CD4-positive, alpha-beta T cell treated with Interleukin-6 at 100 ng/mL for 8 hours (primary cell): Measurements from ENCODE around the gene PNLIP.

ENCODE experiments used
- DNase-seq: peaks from one replicate; pipeline ENCODE4 v3.0.0-alpha.2; 2020; ENCODE audit warnings: mixed read lengths, low spot score

The PNLIP gene

GRCh38 chr10:116545756-116546155 is at the start of gene PNLIP:
Gene PNLIP (plus strand): TSS chr10:116545931. CDS start chr10:116546093, 162 bp downstream.
- no peak for DNase-seq

GRCh38 chr10:116504786-116505185 is 40.9 kb upstream of the PNLIP start:
- no peak for DNase-seq

- DNase-seq, result no peak
Observed at GRCh38 chr10:116510565-116510964, 35.2 kb upstream of the PNLIP start.

- no peak for DNase-seq
Observed at GRCh38 chr10:116511365-116511764, 34.4 kb upstream of the PNLIP start.

- no peak for DNase-seq
Observed at GRCh38 chr10:116521424-116522290, 24.1 kb upstream of the PNLIP start.

- no peak for DNase-seq
Observed at GRCh38 chr10:116522803-116523381, 22.8 kb upstream of the PNLIP start.

- no peak for DNase-seq
Observed at GRCh38 chr10:116524736-116525135, 21.0 kb upstream of the PNLIP start.

GRCh38 chr10:116526219-116526618 is 19.5 kb upstream of the PNLIP start:
- DNase-seq, result no peak

- no peak for DNase-seq
Observed at GRCh38 chr10:116536810-116537209, 8.9 kb upstream of the PNLIP start.

GRCh38 chr10:116538456-116538855 is 7.3 kb upstream of the PNLIP start:
- DNase-seq, result no peak

GRCh38 chr10:116538992-116539391 is 6.7 kb upstream of the PNLIP start:
- no peak for DNase-seq

GRCh38 chr10:116540814-116541213 is 4.9 kb upstream of the PNLIP start:
- no peak for DNase-seq

- no peak for DNase-seq
Observed at GRCh38 chr10:116542007-116542677, 3.6 kb upstream of the PNLIP start.

- DNase-seq, result no peak
Observed at GRCh38 chr10:116545122-116545521, 609 bp upstream of the PNLIP start.

GRCh38 chr10:116548301-116548700 is 2.6 kb downstream of the PNLIP start:
- no peak for DNase-seq

- no peak for DNase-seq
Observed at GRCh38 chr10:116553378-116553980, 7.7 kb downstream of the PNLIP start.

- DNase-seq, result no peak
Observed at GRCh38 chr10:116554628-116555027, 8.9 kb downstream of the PNLIP start.

GRCh38 chr10:116555880-116556279 is 10.1 kb downstream of the PNLIP start:
- DNase-seq, result no peak

- DNase-seq, result no peak
Observed at GRCh38 chr10:116557305-116557880, 11.7 kb downstream of the PNLIP start.

GRCh38 chr10:116565534-116565933 is 19.8 kb downstream of the PNLIP start:
- no peak for DNase-seq

GRCh38 chr10:116566932-116567331 is 21.2 kb downstream of the PNLIP start:
- no peak for DNase-seq

- no peak for DNase-seq
Observed at GRCh38 chr10:116567335-116567734, 21.6 kb downstream of the PNLIP start.
